Measurements from ENCODE around the gene AP4B1. TPM values are rescaled to one million over a fixed set of nuclear protein-coding genes. Genes with fewer than 3 reads are reported as not detected.

Gene AP4B1
- total RNA-seq, 1 donor from 2014 or later, result 31.6 TPM

Other genes starting within 250 kb of the AP4B1 start
- 22.9 to 26.7 TPM (median 24.2 TPM) in 3 replicates for gene PHTF1, start 145.3 kb downstream of the AP4B1 start, total RNA-seq
- 23.7 to 27.7 TPM (median 24.7 TPM) in 3 replicates for gene RSBN1, start 92.3 kb downstream of the AP4B1 start, total RNA-seq
- gene PTPN22, start 33.1 kb downstream of the AP4B1 start, total RNA-seq, result 0.11 TPM in 1 of 3 replicates, not detected in the others
- 0.27 to 1.1 TPM (median 0.55 TPM) in 3 replicates for gene BCL2L15, start 17.2 kb downstream of the AP4B1 start, total RNA-seq
- 8.1 to 10.0 TPM (median 9.5 TPM) in 3 replicates for gene DCLRE1B, start 527 bp upstream of the AP4B1 start, total RNA-seq
- 43.6 to 44.5 TPM (median 43.9 TPM) in 3 replicates for gene HIPK1, start 24.5 kb upstream of the AP4B1 start, total RNA-seq
- gene OLFML3, start 74.7 kb upstream of the AP4B1 start, total RNA-seq, result 115 to 119 TPM (median 118 TPM) in 3 replicates
- gene SYT6, start 249.1 kb upstream of the AP4B1 start, total RNA-seq, result 0.09 to 0.29 TPM (median 0.25 TPM) in 3 replicates